C4-2B (cell line): ENCODE results near the gene MALAT1.

Experiments used
- CTCF ChIP-seq: fragments of 450-650 bp; conservative IDR thresholded peaks from 2 replicates; pipeline ENCODE4 v1.5.1; 2017; ENCODE audit warnings: mild to moderate bottlenecking
- ZFX ChIP-seq: fragments of 450-650 bp; IDR thresholded peaks from 2 replicates; pipeline ENCODE4 v1.6.1; 2017

DNA sequence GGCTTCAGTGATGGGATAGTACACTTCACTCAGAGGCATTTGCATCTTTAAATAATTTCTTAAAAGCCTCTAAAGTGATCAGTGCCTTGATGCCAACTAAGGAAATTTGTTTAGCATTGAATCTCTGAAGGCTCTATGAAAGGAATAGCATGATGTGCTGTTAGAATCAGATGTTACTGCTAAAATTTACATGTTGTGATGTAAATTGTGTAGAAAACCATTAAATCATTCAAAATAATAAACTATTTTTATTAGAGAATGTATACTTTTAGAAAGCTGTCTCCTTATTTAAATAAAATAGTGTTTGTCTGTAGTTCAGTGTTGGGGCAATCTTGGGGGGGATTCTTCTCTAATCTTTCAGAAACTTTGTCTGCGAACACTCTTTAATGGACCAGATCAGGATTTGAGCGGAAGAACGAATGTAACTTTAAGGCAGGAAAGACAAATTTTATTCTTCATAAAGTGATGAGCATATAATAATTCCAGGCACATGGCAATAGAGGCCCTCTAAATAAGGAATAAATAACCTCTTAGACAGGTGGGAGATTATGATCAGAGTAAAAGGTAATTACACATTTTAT, 4.6 kb downstream of the MALAT1 start:
- no peak for TF ChIP-seq CTCF
- no peak for TF ChIP-seq ZFX
